Dendritic cell treated with granulocyte-macrophage colony-stimulating factor and Interleukin-4, amounts not matched to agents 40 ng/mL and 50 ng/mL, for 4 days (primary cell): ENCODE results near the gene CAPS.

Experiments
- H3K27ac Mint-ChIP-seq: one replicate; pipeline ENCODE4 v1.8.0; 2022; ENCODE audit warnings: mild to moderate bottlenecking, mixed read lengths
- H3K27me3 Mint-ChIP-seq: one replicate; pipeline ENCODE4 v1.8.0; 2022; ENCODE audit warnings: mild to moderate bottlenecking, mixed read lengths
- H3K36me3 Mint-ChIP-seq: one replicate; pipeline ENCODE4 v1.8.0; 2022; ENCODE audit warnings: low read depth, mixed read lengths
- H3K4me1 Mint-ChIP-seq: one replicate; pipeline ENCODE4 v1.8.0; 2022; ENCODE audit warnings: low read depth, mixed read lengths
- H3K4me3 Mint-ChIP-seq: one replicate; pipeline ENCODE4 v1.8.0; 2022; ENCODE audit warnings: mild to moderate bottlenecking, moderate library complexity, mixed read lengths
- H3K9me3 Mint-ChIP-seq: one replicate; pipeline ENCODE4 v1.8.0; 2022; ENCODE audit warnings: mixed read lengths
- intact Hi-C: fragments of 100-400 bp; cut with micrococcal nuclease; formaldehyde crosslinking; loops from one replicate; pipeline ENCODE4 v1.15.0; 2022

Gene CAPS

GRCh38 chr19:5896365-5897076 is 17.5 kb upstream of the CAPS start:
- Mint-ChIP-seq H3K27me3 (peaks cover 16% of the 10 kb centered on the region), H3K27ac (no peak overlapping the region), H3K4me1 (peaks cover 18% of the 10 kb centered on the region), H3K4me3 (no peak overlapping the region), H3K36me3 (peaks cover 63% of the 10 kb centered on the region), H3K9me3 (no peaks in the 10 kb centered on the region)
- intact Hi-C loops, result no loop called here

- Mint-ChIP-seq H3K27ac (no peak overlapping the region), H3K27me3 (peaks cover 8% of the 10 kb centered on the region), H3K36me3 (peaks cover 63% of the 10 kb centered on the region), H3K4me3 (no peak overlapping the region), H3K4me1 (peaks cover 20% of the 10 kb centered on the region), H3K9me3 (no peaks in the 10 kb centered on the region)
- intact Hi-C loops, result no loop called here
These were observed 16.7 kb upstream of the CAPS start for GRCh38 chr19:5897189-5897969.

- no peak overlapping the region for H3K4me3 Mint-ChIP-seq
- intact Hi-C loops, result loop anchor here (5.0 kb wide), 1 partner anchor 212 kb away; the partner anchor contains the start of gene RFX2
- peaks cover 32% of the 10 kb centered on the region for H3K4me1 Mint-ChIP-seq
- peaks cover 66% of the 10 kb centered on the region for H3K36me3 Mint-ChIP-seq
- no peak overlapping the region for H3K27ac Mint-ChIP-seq
- no peaks in the 10 kb centered on the region for H3K9me3 Mint-ChIP-seq
- H3K27me3 Mint-ChIP-seq, result no peaks in the 10 kb centered on the region
These were observed 14.1 kb upstream of the CAPS start for GRCh38 chr19:5899728-5900526.

- H3K36me3 Mint-ChIP-seq, result peaks cover 55% of the 10 kb centered on the region
- no peaks in the 10 kb centered on the region for H3K9me3 Mint-ChIP-seq
- peaks cover 32% of the 10 kb centered on the region for H3K4me1 Mint-ChIP-seq
- H3K27me3 Mint-ChIP-seq, result no peaks in the 10 kb centered on the region
- no peak overlapping the region for H3K4me3 Mint-ChIP-seq
- intact Hi-C loops, result loop anchor here (5.0 kb wide), 1 partner anchor 211 kb away; the partner anchor contains the start of gene RFX2
- no peak overlapping the region for H3K27ac Mint-ChIP-seq
These were observed 13.1 kb upstream of the CAPS start for GRCh38 chr19:5900976-5901375.

GRCh38 chr19:5903056-5903623 is 10.9 kb upstream of the CAPS start:
- intact Hi-C loops, result loop anchor here (1.0 to 5.0 kb wide), 2 partner anchors 75 to 209 kb away; partner anchors contain the start of genes RANBP3 and RFX2
- H3K4me1 Mint-ChIP-seq, result peaks cover 37% of the 10 kb centered on the region
- H3K27ac Mint-ChIP-seq, result peak overlapping the region; percentile 98

GRCh38 chr19:5903624-5904351 is 10.3 kb upstream of the CAPS start, which contains the start of gene NDUFA11:
Gene NDUFA11, minus strand, starts transcription at chr19:5903790. Its CDS starts 82 bp downstream, at chr19:5903708.
- peaks cover 43% of the 10 kb centered on the region for H3K36me3 Mint-ChIP-seq
- H3K9me3 Mint-ChIP-seq, result no peaks in the 10 kb centered on the region
- peak within 1 kb of the TSS; percentile 98 for H3K27ac Mint-ChIP-seq
- peaks cover 35% of the 10 kb centered on the region for H3K4me1 Mint-ChIP-seq
- intact Hi-C loops, result loop anchor here (1.0 to 5.0 kb wide), 4 partner anchors 75 to 209 kb away; partner anchors contain the start of genes CATSPERD, LONP1, RANBP3 and RFX2
- no peaks in the 10 kb centered on the region for H3K27me3 Mint-ChIP-seq
- peak within 1 kb of the TSS; percentile 95 for H3K4me3 Mint-ChIP-seq

More at GRCh38 chr19:5903056-5903623, 10.9 kb upstream of the CAPS start:
- no peaks in the 10 kb centered on the region for H3K27me3 Mint-ChIP-seq
- no peaks in the 10 kb centered on the region for H3K9me3 Mint-ChIP-seq
- peaks cover 44% of the 10 kb centered on the region for H3K36me3 Mint-ChIP-seq
- peak overlapping the region; percentile 95 for H3K4me3 Mint-ChIP-seq

GRCh38 chr19:5904352-5905113 is 9.5 kb upstream of the CAPS start, which contains the start of gene VMAC:
Gene VMAC, plus strand, starts transcription at chr19:5904872. Its CDS starts 19 bp downstream, at chr19:5904891.
- H3K4me1 Mint-ChIP-seq, result peaks cover 35% of the 10 kb centered on the region

GRCh38 chr19:5905114-5905778 is 8.8 kb upstream of the CAPS start:
- Mint-ChIP-seq H3K27me3 (no peaks in the 10 kb centered on the region), H3K4me1 (peaks cover 35% of the 10 kb centered on the region), H3K36me3 (peaks cover 51% of the 10 kb centered on the region), H3K4me3 (peak overlapping the region; percentile 95), H3K9me3 (no peaks in the 10 kb centered on the region), H3K27ac (peak overlapping the region; percentile 98)
- intact Hi-C loops, result loop anchor here (2.0 kb wide), 2 partner anchors 76 to 184 kb away; partner anchors contain the start of genes CATSPERD and LONP1

More at GRCh38 chr19:5904352-5905113, 9.5 kb upstream of the CAPS start, which contains the start of gene VMAC:
- H3K27ac Mint-ChIP-seq, result peak within 1 kb of the TSS; percentile 98
- intact Hi-C loops, result loop anchor here (2.0 to 5.0 kb wide), 3 partner anchors 76 to 208 kb away; partner anchors contain the start of genes CATSPERD, LONP1 and RFX2
- no peaks in the 10 kb centered on the region for H3K27me3 Mint-ChIP-seq
- no peaks in the 10 kb centered on the region for H3K9me3 Mint-ChIP-seq
- peaks cover 51% of the 10 kb centered on the region for H3K36me3 Mint-ChIP-seq
- peak within 1 kb of the TSS; percentile 95 for H3K4me3 Mint-ChIP-seq

GRCh38 chr19:5907241-5907640 is 6.8 kb upstream of the CAPS start:
- peaks cover 26% of the 10 kb centered on the region for H3K4me1 Mint-ChIP-seq
- H3K36me3 Mint-ChIP-seq, result peaks cover 48% of the 10 kb centered on the region
- intact Hi-C loops, result no loop called here
- H3K27me3 Mint-ChIP-seq, result no peaks in the 10 kb centered on the region
- no peaks in the 10 kb centered on the region for H3K9me3 Mint-ChIP-seq
- H3K4me3 Mint-ChIP-seq, result no peak overlapping the region
- H3K27ac Mint-ChIP-seq, result no peak overlapping the region

- intact Hi-C loops, result no loop called here
- H3K27ac Mint-ChIP-seq, result no peak overlapping the region
- H3K9me3 Mint-ChIP-seq, result no peaks in the 10 kb centered on the region
- H3K4me1 Mint-ChIP-seq, result peaks cover 12% of the 10 kb centered on the region
- H3K4me3 Mint-ChIP-seq, result no peak overlapping the region
- H3K36me3 Mint-ChIP-seq, result peaks cover 49% of the 10 kb centered on the region
- no peaks in the 10 kb centered on the region for H3K27me3 Mint-ChIP-seq
These were observed 5.1 kb upstream of the CAPS start for GRCh38 chr19:5908773-5909442.

GRCh38 chr19:5910638-5910907 is 3.5 kb upstream of the CAPS start:
- H3K27me3 Mint-ChIP-seq, result no peaks in the 10 kb centered on the region
- no peak overlapping the region for H3K27ac Mint-ChIP-seq
- no peaks in the 10 kb centered on the region for H3K9me3 Mint-ChIP-seq
- H3K4me1 Mint-ChIP-seq, result peaks cover 12% of the 10 kb centered on the region
- intact Hi-C loops, result no loop called here
- no peak overlapping the region for H3K4me3 Mint-ChIP-seq
- peaks cover 64% of the 10 kb centered on the region for H3K36me3 Mint-ChIP-seq
